SW 1271 (cell line): ENCODE results near the gene CCDC68.

Experiments used
- DNase-seq, 2 experiments: peaks; one replicate each; lab custom pipeline; 2025; lab: John Stamatoyannopoulos, UW

Gene CCDC68, protein sequence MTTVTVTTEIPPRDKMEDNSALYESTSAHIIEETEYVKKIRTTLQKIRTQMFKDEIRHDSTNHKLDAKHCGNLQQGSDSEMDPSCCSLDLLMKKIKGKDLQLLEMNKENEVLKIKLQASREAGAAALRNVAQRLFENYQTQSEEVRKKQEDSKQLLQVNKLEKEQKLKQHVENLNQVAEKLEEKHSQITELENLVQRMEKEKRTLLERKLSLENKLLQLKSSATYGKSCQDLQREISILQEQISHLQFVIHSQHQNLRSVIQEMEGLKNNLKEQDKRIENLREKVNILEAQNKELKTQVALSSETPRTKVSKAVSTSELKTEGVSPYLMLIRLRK

DNA sequence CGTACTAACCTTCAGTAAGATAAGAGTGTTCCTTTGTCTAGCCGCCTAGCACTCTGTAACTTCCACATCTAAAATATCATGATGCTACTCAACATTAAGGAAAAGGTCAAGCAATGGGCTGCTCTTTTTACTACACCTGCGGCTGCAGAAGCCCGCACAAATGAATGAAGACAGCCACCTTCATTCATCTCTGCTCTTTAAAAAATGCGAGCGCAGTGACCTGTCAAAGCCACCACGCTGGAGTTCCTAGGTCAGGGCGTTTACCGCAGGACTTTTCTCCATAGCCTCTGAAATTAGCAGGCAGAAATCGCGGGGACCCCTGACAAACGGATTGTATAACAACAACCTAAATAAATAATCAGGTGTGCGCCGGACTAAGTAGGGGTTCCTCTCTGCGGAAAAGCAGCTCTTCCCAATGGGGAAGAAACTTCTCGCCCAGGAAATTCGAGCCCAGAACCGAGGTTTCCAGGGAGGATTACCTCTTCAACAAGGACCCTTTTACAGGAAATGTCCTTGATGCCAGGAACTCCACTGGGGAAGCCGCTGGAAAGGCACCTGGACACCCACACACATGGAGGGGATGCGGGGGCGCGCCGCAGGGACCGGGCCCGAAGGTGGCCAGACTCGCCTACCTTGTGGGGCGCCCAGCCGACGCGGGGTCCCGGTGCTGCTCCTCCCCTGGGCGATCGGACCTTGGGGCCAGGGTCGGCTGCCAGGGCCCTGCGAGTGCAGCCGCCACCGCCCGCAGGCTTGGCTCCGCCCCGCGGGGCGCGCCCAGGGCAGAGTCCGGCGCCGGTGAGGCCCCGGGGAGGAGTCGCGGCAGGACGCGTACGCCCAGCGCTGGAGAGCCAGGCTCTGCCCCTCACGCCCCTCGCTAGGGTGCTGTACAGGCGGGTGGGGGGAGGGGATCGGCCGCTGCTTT lies at the start of gene CCDC68:
CCDC68 (minus strand) TSS at position 758 of the 922 bp plus-strand sequence. CDS start 16,670 bp downstream, outside the sequence.
- DNase-seq: no peak

- DNase-seq: no peak
These were observed 48.3 kb upstream of the CCDC68 start for GRCh38 chr18:55007602-55008001.

- no peak for DNase-seq
These were observed 44.4 kb upstream of the CCDC68 start for GRCh38 chr18:55003695-55004094.

DNA sequence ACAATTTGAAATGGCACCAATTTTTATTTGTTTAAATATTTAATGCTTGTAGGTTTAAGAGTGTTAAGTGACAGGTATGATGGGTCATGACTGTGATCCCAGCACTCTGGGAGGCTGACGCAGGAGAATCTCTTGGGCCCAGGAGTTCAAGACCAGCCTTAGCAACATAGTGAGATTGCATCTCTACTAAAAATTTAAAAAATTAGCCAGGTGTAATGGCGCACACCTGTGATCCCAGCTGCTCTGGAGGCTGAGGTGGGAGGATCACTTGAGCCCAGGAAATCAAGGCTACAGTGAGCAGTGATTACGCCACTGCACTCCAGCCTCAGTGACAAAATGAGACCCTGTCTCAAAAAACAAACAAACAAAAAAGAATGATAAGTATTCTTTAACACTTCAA lies 43.0 kb upstream of the CCDC68 start:
- no peak for DNase-seq

DNA sequence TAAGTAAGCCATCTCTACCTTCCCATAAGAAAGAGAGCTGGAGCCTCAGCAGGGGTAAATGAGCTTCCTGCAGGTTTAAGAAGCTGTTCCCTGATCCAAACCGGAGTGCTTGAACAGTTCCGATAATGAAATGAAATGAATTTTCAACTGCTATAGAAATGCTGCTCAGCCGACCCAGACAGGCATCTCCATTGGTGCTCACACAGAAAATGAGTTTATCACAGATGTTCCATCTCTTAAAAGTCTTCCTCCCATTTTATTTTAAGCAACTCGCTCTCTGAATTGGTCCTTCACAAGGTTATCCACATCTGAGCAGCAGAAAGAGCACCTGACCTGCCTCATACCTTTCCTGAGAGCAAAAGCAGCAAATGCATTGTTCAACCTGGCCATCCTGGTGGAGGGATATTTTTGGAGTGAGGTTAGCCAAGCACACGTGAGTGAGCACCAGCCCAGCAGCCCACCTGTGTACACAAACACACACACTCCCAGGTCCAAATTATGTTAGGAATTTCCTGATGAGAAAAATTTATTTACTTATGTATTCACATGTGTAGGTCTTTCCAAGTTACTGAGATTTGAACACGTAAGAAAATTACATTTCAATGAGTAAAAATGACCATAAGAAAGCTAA lies 42.2 kb upstream of the CCDC68 start:
- DNase-seq: no peak

- DNase-seq: no peak
These were observed 41.3 kb upstream of the CCDC68 start for GRCh38 chr18:55000529-55000928.

GRCh38 chr18:54999016-54999415 lies 39.8 kb upstream of the CCDC68 start:
- DNase-seq: no peak

DNA sequence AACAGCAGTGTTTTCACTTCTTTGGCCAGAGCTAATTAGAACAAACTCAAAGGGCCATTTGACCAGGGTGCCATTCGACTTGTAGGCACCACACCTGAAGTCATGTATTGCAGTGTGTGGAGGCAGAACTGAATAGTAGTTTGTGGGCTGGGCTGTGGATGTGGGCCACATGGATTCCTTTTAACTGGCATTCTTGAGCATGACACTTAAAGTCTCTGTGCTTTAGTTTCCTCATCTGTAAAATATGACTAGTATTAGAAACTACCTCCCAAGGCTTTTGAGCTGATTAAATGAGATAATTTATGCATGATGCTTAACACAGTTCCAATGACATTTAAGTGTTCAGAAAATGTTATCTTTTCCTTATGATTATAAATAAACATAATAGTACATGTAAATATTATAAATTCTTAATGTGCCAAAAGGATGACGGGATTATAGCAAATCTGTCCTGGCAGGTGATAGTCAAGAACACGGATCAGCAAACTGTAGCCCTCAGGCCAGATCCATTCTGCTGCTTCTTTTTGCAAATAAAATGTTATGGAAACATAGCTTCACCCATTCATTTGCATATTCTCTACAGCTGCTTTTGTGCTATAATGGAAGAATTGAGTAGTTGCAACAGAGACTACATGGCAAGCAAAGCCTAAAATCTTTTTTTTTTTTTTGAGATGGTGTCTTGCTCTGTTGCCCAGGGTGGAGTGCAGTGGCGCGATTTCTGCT lies 36.3 kb upstream of the CCDC68 start:
- DNase-seq: no peak

DNA sequence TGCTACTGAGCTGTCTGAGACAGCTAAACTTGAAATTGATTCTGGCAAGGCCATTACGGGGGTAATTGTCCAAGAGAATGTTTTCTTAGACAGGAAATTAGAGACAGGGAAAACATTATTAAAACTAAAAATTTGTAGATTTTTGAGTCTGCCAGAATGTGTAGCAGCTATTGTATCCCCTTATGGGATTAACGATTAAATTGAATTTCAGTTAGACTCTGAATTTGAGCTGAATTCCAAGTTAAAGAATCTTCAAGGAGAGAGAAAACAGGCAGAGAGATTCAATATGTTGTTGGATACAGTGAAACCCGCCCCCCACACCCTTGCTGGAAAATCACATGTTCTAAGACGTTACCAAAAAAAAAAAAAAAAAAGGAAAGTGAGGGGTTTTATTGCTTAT lies 32.7 kb upstream of the CCDC68 start:
- DNase-seq: no peak

- DNase-seq: no peak
These were observed 25.6 kb upstream of the CCDC68 start for GRCh38 chr18:54984908-54985307.

DNA sequence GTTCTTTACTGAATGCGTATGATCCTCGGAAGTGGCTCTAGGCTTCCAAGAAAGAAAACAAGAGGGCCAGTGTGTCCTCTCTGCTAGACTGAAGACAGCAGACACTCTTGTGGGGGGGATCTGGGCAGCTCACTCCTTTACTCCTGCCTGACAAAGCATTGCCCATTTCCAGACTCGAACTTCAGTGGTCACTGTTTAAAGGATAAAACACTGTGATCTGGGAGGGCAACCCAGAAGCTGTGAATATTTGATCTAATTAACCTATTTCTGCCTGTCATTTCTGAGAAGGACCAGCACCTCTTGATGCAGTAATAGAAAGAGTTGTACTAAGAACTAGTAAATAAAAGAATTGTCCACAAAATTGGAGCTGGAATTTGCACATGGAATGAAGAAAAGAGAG lies 24.5 kb upstream of the CCDC68 start:
- no peak for DNase-seq

- DNase-seq: peak in 1 of 2 experiments; percentile 56
These were observed 23.9 kb upstream of the CCDC68 start for GRCh38 chr18:54983041-54983686.

GRCh38 chr18:54981076-54981475 lies 21.8 kb upstream of the CCDC68 start:
- no peak for DNase-seq

- no peak for DNase-seq
These were observed 16.3 kb upstream of the CCDC68 start for GRCh38 chr18:54975598-54975997.

DNA sequence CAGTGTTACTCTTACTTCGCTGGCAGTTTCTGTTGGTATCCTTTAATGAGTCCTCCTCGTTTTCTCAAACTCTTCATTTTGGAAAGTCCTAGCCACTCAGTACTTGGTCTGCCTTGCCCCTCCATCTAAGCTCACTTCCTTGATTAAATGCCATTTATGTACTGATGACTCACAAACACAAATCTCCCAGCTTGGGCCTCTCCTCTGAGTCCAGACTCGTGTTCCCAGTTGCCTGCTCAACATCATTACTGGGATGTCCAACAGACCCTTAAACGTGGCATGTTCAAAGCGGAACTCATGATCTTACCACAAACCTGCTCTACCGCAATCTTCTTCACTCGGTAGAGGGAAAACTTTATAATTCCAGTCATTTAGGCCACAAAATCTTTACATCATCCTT lies 13.8 kb upstream of the CCDC68 start:
- DNase-seq: no peak

DNA sequence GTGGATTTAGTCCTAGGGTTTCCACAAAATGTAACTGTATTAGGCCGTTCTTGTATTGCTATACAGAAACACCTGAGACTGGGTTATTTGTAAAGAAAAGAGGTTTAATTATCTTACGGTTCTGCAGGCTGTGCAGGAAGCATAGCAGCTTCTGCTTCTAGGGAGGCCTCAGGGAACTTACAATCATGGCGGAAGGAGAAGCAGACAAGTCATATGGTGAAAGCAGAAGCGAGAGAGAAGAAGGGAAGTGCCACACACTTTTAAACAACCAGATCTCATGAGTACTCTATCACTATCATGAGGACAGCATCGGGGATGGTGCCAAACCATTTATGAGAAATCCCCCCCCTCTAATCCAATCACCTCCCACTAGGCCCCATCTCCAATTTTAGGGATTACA lies 9.5 kb upstream of the CCDC68 start:
- DNase-seq: no peak

DNA sequence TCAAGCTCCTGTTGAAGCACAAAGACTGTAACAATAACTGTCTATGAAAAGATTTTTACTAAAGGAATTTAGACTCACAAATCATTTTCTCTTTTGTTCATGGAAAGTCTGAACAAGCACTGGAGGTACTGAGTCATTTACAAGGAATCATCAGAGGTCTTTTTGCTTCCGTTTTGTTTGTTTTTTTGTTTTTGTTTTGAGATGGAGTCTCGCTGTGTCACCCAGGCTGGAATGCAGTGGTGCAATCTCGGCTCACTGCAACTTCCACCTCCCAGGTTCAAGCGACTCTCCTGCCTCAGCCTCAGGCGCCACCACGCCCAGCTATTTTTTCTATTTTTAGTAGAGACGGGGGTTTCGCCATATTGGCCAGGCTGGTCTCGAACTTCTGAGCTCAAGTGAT lies 9.0 kb upstream of the CCDC68 start:
- DNase-seq: peak in 1 of 2 experiments; percentile 71

DNA sequence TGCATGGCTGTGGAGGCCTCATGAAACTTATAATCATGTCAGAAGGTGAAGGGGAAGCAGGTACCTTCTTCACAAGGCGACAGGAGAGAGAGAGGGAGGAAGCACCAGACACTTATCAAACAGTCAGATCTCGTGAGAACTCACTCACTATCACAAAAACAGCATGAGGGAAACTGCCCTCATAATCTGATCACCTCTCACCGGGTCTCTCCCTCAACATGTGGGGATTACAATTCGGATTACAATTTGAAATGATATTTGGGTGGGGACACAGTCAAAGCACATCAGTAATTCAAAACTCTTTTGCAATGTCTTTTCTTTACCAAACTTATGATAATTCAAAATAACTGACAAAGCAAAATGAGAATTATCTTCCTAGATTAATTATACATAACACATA lies 8.5 kb upstream of the CCDC68 start:
- no peak for DNase-seq

DNA sequence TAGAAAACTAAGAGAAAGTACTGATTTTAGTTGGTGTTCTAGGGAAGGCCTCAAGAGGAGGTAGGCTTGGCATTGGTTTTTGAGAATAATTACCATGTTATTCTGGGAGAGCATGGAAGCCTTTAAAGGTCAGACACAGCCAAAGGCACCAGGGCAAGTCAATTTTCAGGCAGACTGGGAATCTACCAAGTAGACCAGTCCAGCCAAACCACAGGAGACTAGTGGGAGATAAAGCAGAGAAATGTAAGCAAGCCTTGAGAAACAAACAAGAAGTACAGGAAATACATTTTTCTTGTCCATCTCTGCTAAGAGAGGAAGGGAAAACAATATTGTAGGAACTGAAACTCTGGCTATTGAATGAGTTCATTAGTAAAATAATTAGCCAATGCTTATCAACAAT lies 5.5 kb upstream of the CCDC68 start:
- no peak for DNase-seq

DNA sequence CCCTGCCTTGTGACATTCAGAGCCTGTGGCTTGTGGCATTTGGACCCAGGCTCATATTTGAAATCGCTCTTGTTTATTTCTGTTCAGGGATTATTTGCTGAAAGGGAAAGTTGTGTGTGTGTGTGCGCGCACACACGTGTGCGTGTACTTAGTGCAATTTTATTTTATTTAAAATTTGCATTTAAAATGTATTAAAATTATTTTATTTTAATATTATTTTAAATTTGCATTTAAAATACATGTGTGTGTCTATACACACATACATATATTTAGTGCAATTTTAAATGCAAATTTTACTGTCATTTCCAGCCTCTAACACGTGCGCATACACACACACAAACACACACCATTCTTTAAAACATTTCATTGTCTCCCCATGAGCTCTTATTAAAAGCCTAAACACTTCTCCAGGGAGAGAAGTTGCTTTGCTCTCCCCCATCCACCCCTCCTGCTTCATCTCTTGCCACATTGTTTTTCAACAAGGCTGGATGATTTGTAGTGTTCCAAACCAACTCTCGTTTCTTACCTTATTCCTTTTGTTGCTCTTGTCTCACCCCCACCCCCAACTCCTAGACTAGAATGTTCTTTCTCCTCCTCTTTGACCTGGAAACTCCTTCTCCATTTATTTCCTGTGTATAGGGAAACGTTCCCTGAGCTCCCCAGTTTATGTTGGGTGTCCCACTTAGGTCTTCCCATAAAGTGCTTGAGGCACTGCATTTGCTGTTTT lies 3.8 kb upstream of the CCDC68 start:
- DNase-seq: no peak

DNA sequence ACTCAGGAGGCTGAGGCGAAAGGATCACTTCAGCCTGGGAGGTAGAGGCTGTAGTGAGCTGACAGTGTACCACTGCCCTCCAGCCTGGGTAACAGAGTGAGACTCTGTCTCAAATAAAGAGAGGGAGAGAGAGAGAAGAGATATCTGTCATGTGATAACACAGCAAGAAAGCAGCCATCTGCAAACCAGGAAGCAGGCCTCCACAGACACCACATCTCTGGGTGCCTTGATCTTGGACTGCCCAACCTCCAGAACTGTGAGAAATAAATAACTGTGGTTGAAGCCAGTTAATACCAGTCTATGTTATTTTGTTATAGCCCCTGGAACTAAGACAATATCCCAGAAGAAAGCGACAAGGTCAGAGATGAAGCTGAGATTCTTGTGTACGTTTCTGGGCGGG lies 2.6 kb upstream of the CCDC68 start:
- no peak for DNase-seq
